GM12872 (cell line): ENCODE data around the gene DOC2B.

Source experiments
- TF ChIP-seq, protein P1 (sequence below): IDR thresholded peaks from 3 replicates; pipeline ENCODE4 v1.5.1; 2011; ENCODE audit warnings: low read depth, mild to moderate bottlenecking, low read length, moderate library complexity; ENCODE audit not compliant: insufficient read depth

Gene DOC2B

GRCh38 chr17:194828-195602 lies 13.6 kb upstream of the DOC2B start:
- TF ChIP-seq, protein P1, sequence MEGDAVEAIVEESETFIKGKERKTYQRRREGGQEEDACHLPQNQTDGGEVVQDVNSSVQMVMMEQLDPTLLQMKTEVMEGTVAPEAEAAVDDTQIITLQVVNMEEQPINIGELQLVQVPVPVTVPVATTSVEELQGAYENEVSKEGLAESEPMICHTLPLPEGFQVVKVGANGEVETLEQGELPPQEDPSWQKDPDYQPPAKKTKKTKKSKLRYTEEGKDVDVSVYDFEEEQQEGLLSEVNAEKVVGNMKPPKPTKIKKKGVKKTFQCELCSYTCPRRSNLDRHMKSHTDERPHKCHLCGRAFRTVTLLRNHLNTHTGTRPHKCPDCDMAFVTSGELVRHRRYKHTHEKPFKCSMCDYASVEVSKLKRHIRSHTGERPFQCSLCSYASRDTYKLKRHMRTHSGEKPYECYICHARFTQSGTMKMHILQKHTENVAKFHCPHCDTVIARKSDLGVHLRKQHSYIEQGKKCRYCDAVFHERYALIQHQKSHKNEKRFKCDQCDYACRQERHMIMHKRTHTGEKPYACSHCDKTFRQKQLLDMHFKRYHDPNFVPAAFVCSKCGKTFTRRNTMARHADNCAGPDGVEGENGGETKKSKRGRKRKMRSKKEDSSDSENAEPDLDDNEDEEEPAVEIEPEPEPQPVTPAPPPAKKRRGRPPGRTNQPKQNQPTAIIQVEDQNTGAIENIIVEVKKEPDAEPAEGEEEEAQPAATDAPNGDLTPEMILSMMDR = no peak

GRCh38 chr17:193841-194806 lies 12.7 kb upstream of the DOC2B start:
- TF ChIP-seq, protein P1 = no peak

DNA sequence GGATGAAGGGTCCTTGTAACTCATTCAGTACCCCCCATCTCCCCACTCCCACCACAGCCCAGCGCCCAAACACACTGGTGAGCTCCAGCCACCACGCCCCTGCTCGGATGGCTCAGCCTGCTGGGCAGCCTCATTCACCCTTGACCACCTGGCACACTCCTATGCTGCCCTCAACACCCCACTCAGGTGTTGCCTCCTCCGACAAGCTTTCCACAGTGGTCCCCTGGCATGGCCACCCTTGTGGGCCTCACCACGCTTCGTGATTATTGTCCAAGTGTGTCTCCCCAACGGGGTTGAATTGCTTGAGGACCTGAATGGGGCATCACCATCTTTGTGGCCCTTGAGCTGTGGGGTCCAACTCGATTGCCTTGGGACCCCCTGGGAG lies 12.0 kb upstream of the DOC2B start:
- TF ChIP-seq, protein P1 = no peak

- TF ChIP-seq, protein P1 = no peak
Measured at GRCh38 chr17:192666-193425, 11.4 kb upstream of the DOC2B start.

GRCh38 chr17:189444-189843 lies 8.0 kb upstream of the DOC2B start:
- TF ChIP-seq, protein P1 = no peak

DNA sequence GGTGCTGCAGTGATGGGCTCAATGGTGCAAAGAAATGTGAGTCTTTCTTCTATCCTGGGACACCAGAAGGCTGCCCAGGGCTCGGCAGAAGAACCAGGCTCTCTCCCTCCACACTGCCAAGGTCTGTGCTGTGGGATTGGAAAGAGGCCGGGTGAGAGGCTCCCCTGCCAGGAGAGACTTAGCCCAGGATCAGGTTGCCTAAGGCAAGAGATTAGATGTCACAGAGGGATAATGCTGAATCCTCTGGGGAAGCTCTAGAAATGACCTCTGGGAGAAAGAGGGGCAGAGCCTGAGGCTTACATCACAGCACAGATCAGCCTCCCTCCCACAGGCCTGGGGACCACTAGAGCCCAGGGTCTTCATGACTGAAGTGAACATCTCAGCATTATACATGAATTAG lies 5.7 kb upstream of the DOC2B start:
- TF ChIP-seq, protein P1 = no peak
